GM13976 (cell line): ENCODE data around the gene CYP46A1.

Experiments
- DNase-seq: peaks from one replicate; pipeline ENCODE4 v3.0.0; 2012; ENCODE audit warnings: low spot score
- in situ Hi-C: fragments of 300-500 bp; cut with MboI; formaldehyde crosslinking; loops from one replicate; pipeline ENCODE4 v1.12.0; 2022; ENCODE audit warnings: low sequenced_read_pairs, mixed read lengths, inconsistent platforms; ENCODE audit not compliant: unreplicated experiment
- TF ChIP-seq, protein P1 (sequence below): IDR thresholded peaks from 2 replicates; pipeline ENCODE4 v1.5.1; 2012; ENCODE audit warnings: borderline replicate concordance, mild to moderate bottlenecking; ENCODE audit not compliant: insufficient read depth; ENCODE audit errors: extremely low read depth, missing control alignments, control extremely low read depth

Gene CYP46A1

DNA sequence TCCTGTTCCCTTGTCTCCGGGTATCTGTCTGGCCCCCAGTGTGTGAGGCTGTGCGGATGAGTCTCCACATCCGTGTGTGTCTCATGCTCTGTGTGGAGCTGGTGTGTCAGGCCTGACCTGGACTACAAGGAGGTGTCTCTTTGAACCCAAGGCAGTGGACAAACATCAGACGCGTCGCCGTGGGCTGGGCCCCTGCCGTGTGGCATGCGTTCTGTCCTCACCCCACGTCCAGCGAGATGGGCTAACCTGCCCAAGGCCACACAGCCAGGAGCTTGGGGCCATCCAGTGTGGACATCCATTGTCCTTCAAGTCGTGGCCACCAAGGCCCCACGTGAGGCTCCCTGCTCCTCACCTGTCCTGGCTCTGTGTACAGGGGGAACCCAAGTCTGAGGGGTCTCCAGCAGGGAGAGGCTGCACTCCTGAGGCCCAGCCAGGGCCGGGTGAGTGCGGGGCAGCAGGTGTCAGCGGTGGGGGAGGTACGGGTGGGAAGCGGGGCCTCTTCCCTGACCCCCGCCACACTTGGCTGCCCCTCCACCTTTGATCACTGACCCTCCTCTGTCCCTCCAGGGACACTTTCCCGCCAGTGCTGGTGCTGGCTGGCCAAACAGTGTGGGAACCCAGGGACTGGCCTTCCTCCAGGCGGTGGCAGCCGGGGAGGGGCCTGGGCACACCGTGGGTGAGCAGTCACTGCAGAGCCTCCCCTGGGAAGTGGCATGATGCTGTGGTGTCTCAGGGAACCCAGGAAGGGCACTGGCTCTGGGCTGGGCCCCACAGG is 48.5 kb downstream of the CYP46A1 start:
- in situ Hi-C loops, result no loop called here
- DNase-seq, result no peak

DNA sequence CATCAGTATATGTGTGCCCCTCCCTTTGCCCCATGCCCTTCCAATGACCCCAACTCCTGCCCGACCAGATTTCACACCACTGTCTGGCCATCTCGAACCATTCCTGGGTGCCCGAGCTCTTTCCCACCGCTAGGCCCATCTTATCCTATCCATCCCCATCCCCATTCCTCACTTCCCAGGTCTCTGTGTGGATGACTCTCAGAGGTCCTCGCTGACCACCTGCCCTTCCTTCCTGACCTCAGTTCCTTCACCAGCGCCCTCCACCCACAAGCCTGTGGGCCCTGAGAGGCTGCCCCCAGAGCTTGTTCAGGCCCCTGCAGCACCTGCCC is 49.1 kb downstream of the CYP46A1 start:
- TF ChIP-seq, protein P1, sequence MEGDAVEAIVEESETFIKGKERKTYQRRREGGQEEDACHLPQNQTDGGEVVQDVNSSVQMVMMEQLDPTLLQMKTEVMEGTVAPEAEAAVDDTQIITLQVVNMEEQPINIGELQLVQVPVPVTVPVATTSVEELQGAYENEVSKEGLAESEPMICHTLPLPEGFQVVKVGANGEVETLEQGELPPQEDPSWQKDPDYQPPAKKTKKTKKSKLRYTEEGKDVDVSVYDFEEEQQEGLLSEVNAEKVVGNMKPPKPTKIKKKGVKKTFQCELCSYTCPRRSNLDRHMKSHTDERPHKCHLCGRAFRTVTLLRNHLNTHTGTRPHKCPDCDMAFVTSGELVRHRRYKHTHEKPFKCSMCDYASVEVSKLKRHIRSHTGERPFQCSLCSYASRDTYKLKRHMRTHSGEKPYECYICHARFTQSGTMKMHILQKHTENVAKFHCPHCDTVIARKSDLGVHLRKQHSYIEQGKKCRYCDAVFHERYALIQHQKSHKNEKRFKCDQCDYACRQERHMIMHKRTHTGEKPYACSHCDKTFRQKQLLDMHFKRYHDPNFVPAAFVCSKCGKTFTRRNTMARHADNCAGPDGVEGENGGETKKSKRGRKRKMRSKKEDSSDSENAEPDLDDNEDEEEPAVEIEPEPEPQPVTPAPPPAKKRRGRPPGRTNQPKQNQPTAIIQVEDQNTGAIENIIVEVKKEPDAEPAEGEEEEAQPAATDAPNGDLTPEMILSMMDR, result no peak
- in situ Hi-C loops, result no loop called here
- no peak for DNase-seq

More for the DNA sequence above, 48.5 kb downstream of the CYP46A1 start:
- TF ChIP-seq, protein P1, result no peak

DNA sequence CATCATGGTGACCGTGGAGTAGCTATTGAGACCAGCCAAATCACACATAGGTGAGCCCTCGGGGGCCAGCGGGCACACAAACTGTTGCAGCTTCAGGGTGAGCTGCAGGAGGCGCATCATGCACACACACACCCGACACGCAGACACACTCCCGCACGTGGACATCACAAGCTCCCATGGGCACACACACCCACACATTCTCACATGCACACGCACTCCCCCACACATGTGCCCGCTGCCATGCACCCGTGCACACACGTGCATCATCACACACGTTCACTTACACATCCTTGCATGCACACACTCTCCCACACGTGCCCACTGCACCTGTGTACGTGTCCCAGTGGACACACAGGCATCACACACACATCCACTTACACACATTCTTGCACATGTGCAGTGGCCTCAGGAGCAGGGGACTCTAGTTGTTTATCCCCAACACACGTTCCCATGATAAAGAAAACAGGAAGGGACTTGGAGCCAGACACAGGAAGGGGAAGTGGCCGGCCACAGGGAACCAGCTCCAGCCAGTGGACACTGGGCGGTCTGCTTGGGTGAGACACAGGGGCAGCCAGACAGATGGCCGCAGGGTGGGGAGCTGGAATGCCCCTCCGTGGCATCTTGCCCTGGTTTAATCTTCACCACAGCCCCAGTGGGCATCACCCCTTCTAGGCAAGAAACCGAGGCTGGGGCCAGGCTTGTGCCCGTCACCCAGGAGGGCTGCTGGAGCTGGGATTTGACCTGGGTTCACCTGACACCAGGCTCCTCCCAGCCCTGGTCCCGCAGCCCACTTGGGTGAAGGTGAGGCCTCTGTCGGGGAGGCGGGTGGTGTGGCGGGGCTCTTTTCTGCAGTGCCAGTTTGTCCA is 49.7 kb downstream of the CYP46A1 start:
- DNase-seq, result no peak
- TF ChIP-seq, protein P1, result no peak
- in situ Hi-C loops, result no loop called here

DNA sequence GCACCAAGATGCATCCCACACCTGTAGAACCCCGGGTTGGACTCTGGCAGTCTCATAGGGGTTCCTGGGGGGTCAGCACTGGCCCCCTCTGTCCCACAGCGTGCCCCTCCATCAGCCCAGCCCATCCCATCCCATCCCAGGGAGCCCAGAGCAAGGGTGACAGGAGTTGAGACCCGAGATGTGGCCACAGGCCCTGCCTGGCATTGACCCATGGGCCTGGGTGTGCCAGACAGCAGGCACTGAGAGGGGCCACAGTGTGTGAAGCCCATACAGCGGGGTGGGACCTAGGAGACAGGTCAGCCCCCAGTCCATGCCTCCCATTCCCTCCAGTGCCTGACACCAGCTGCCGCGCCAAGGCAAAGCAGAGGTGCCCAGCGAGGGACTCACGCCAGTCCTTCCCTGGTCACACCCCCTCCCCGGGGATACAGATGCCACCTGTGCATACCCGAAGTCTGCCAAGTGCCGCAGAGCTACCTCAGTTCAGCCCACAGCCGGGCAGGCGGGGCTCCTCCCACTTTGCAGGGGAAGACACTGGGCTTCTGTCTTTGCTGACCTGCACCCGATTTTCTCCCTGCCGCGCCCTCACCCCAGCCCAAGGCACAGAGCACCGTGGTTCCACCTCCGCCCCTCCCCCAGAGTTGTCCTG is 50.4 kb downstream of the CYP46A1 start:
- no peak for DNase-seq
- in situ Hi-C loops, result no loop called here
- TF ChIP-seq, protein P1, result no peak

DNA sequence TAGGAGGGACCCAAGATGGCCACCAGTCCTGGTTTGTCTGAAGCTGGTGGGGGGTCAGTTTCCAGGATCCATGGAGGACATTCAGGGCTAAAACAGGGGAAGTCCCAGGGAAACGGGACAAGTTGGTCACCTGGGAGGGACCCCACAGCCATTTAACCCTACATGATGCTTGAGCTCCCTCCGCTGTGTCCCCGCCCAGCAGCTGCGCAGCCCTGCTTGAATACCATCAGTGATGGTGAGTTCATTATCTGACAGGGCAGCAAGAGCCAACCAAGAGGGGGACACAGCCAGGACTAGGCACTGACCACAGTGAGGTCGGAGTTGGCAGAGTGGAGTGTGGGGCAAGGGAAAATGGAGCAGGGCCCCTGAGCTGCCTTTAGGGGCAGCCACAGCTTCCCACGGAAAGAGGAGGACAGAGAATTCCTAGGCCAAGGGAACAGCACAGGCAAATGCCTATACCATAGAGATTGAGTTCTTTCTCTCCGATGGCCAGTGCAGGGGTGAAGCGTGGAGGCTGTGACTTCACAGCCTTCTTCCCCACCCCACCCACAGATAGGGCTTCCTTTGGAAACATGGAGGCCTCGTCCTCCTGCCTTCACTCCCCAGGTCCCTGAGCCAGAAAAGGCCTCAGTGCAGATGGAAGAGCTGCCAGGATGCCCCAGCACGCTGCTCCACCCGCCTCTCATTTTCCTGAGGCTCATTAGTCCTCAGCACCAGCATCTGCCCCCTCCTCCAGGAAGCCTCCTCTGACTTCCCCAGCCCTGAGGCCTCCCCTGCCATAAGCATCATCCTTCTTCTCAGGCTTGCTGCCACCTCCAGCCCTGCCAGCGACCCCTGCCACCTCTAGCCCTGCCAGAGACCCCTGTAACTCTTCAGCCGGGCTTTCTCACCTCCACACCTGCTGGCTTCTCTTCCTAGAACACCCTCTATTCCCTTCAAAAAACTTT is 51.4 kb downstream of the CYP46A1 start:
- no peak for DNase-seq
- TF ChIP-seq, protein P1, result no peak
- in situ Hi-C loops, result no loop called here
